Measurements from ENCODE around the gene CHFR.
A peak's percentile ranks its signal among the peaks of the same experiment; 100 is the strongest.
"Not testable (repeated sequence)": the region's sequence is repeated elsewhere in the genome, so short reads cannot be mapped to it uniquely, and the experiment has no call there.

Gene CHFR

GRCh38 chr12:132881818-132882217 lies 5.6 kb downstream of the CHFR start:
- DNase-seq (ENCODE audit: insufficient read length, low spot score) (no peak), FAIRE-seq (no peak)

- not testable (repeated sequence) for FAIRE-seq; DNase-seq (ENCODE audit: insufficient read length, low spot score)
These were observed 12.8 kb downstream of the CHFR start for GRCh38 chr12:132874620-132875019.

GRCh38 chr12:132874175-132874574 lies 13.2 kb downstream of the CHFR start:
- DNase-seq (ENCODE audit: insufficient read length, low spot score) (no peak), FAIRE-seq (no peak)

GRCh38 chr12:132873724-132874123 lies 13.7 kb downstream of the CHFR start:
- FAIRE-seq: no peak

GRCh38 chr12:132872975-132873421 lies 14.4 kb downstream of the CHFR start:
- DNase-seq (ENCODE audit: insufficient read length, low spot score): no peak
- FAIRE-seq: no peak

More at GRCh38 chr12:132873724-132874123, 13.7 kb downstream of the CHFR start:
- no peak for DNase-seq (ENCODE audit: insufficient read length, low spot score)

- FAIRE-seq (no peak), DNase-seq (ENCODE audit: insufficient read length, low spot score) (no peak)
These were observed 15.1 kb downstream of the CHFR start for GRCh38 chr12:132872073-132872855.

- no peak for FAIRE-seq
These were observed 17.9 kb downstream of the CHFR start for GRCh38 chr12:132869551-132869950.

GRCh38 chr12:132866251-132866828 lies 21.1 kb downstream of the CHFR start:
- DNase-seq (ENCODE audit: insufficient read length, low spot score) (no peak), FAIRE-seq (peak; percentile 97)

More at GRCh38 chr12:132869551-132869950, 17.9 kb downstream of the CHFR start:
- DNase-seq (ENCODE audit: insufficient read length, low spot score): no peak

- DNase-seq (ENCODE audit: insufficient read length, low spot score): no peak
- peak; percentile 13 for FAIRE-seq
These were observed 25.8 kb downstream of the CHFR start for GRCh38 chr12:132861558-132861957.

GRCh38 chr12:132858718-132859266 lies 28.6 kb downstream of the CHFR start:
- DNase-seq (ENCODE audit: insufficient read length, low spot score): no peak
- FAIRE-seq: no peak

- DNase-seq (ENCODE audit: insufficient read length, low spot score): not testable (repeated sequence)
- peak; percentile 20 for FAIRE-seq
These were observed 30.4 kb downstream of the CHFR start for GRCh38 chr12:132857019-132857418.

GRCh38 chr12:132856581-132856980 lies 30.8 kb downstream of the CHFR start:
- no peak for DNase-seq (ENCODE audit: insufficient read length, low spot score)
- no peak for FAIRE-seq

- not testable (repeated sequence) for DNase-seq (ENCODE audit: insufficient read length, low spot score); FAIRE-seq
These were observed 32.2 kb downstream of the CHFR start for GRCh38 chr12:132855211-132855610.

GRCh38 chr12:132853285-132854092 lies 33.9 kb downstream of the CHFR start:
- DNase-seq (ENCODE audit: insufficient read length, low spot score) (no peak), FAIRE-seq (no peak)

- FAIRE-seq: no peak
These were observed 34.9 kb downstream of the CHFR start for GRCh38 chr12:132852496-132852895.

GRCh38 chr12:132851465-132851864 lies 35.9 kb downstream of the CHFR start:
- FAIRE-seq: no peak

More at GRCh38 chr12:132852496-132852895, 34.9 kb downstream of the CHFR start:
- no peak for DNase-seq (ENCODE audit: insufficient read length, low spot score)

GRCh38 chr12:132850291-132850690 lies 37.1 kb downstream of the CHFR start:
- DNase-seq (ENCODE audit: insufficient read length, low spot score): no peak
- FAIRE-seq: no peak

More at GRCh38 chr12:132851465-132851864, 35.9 kb downstream of the CHFR start:
- DNase-seq (ENCODE audit: insufficient read length, low spot score): no peak

GRCh38 chr12:132848521-132848920 lies 38.9 kb downstream of the CHFR start:
- FAIRE-seq (no peak), DNase-seq (ENCODE audit: insufficient read length, low spot score) (no peak)

GRCh38 chr12:132847363-132848356 lies 39.7 kb downstream of the CHFR start:
- FAIRE-seq (no peak), DNase-seq (ENCODE audit: insufficient read length, low spot score) (no peak)

- not testable (repeated sequence) for FAIRE-seq; DNase-seq (ENCODE audit: insufficient read length, low spot score)
These were observed 42.7 kb downstream of the CHFR start for GRCh38 chr12:132844681-132845080.

Data from HTR-8/SVneo (cell line).